Right cardiac atrium (tissue), 5 donors: ENCODE measurements around the gene SBK3. TPM values are rescaled to one million over a fixed set of nuclear protein-coding genes. Genes with fewer than 3 reads are reported as not detected.
A peak's percentile ranks its signal among the peaks of the same experiment; 100 is the strongest.
"Not testable (repeated sequence)": the region's sequence is repeated elsewhere in the genome, so short reads cannot be mapped to it uniquely, and the experiment has no call there.

ENCODE experiments used
- ATAC-seq, 2 donors: fragments of 200-7000 bp; cut with Tn5 transposase; one replicate each; pipeline versions ENCODE4 v1.8.0 to v1.9.1; 2020; ENCODE audit warnings: moderate library complexity in 2 of 2, mild to moderate bottlenecking in 1 of 2
- DNase-seq, 3 donors: peaks; one replicate each; pipeline ENCODE4 v3.0.0-alpha.2; 2020
- H3K27ac ChIP-seq: one replicate; pipeline ENCODE4 v1.5.1; 2013; ENCODE audit warnings: mild to moderate bottlenecking, low read length, control low read depth, moderate library complexity
- H3K27me3 ChIP-seq: one replicate; pipeline ENCODE4 v1.6.1; 2013; ENCODE audit not compliant: control insufficient read depth, insufficient read depth
- H3K4me1 ChIP-seq: one replicate; pipeline ENCODE4 v1.6.1; 2013; ENCODE audit warnings: low read length; ENCODE audit not compliant: control insufficient read depth, insufficient read depth
- H3K4me3 ChIP-seq: one replicate; pipeline ENCODE4 v1.5.1; 2013; ENCODE audit warnings: low read length, control low read depth
- H3K9me3 ChIP-seq: one replicate; pipeline ENCODE4 v1.6.1; 2013; ENCODE audit warnings: low read length; ENCODE audit not compliant: control insufficient read depth
- WGBS: extraction: QIAGEN DNeasy Blood & Tissue Kit; methylation state at CpG from one replicate; pipeline ENCODE4 v1.1.7; 2013; 5-methylcytosine and 5-hydroxymethylcytosine counted together
- intact Hi-C, 4 donors: fragments of 100-400 bp; cut with DNase I; formaldehyde crosslinking; loops; one replicate each; pipeline versions ENCODE4 v1.11.0 to v1.14.0; 2022 to 2023
- polyA plus RNA-seq: library from polyadenylated mRNA; stranded (reverse); fragments of 200-250 nt; gene quantifications from one replicate; pipeline ENCODE4 v1.2.3, GENCODE V29; 2013
- total RNA-seq, 4 donors: library from RNA; stranded (reverse); fragmentation: NEBNext Ultra II Directional; extraction: Animal tissue kit (Norgen Biotek cat#: 25700); gene quantifications; one replicate each; pipeline ENCODE4 v1.2.1, GENCODE V29; 2021
- donor health status: healthy with polysubstance abuse.
- donor health status: DM: no; HTN: yes; CAD: no.
- donor health status: DM: no; HTN: no; CAD: no.
- donor health status: DM: no; HTN: yes; CAD: no; lungs with severe emphysema.
- donor health status: DM: yes; HTN: yes; CAD: no.

The SBK3 gene
- total and polyA plus RNA-seq, 5 donors = 80.3 to 211 (median 103) TPM

DNA sequence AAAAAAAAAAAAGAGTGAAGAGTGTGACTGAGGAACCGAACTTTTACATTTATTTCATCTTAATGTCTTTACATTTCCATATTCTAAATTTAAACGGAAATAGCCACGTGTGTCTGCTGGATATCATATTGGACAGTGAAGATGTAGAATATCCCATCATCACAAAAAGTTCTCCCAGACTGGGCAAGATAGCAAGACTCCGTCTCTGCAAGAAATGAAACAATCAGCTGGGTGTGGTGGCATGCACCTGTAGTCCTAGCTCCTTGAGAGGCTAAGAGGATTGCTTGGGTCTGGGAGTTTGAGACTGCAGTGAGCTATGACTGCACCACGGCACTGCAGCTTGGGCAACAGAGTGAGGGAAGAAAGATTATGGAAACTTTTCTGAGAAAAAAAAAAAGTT is 31.4 kb upstream of the SBK3 start:
- DNase-seq (peak in 1 of 3 donors; percentile 3), ATAC-seq (no peak)
- no peak overlapping the region for H3K4me3 ChIP-seq
- H3K9me3 ChIP-seq = no peaks in the 10 kb centered on the region
- H3K4me1 ChIP-seq = peaks cover 5% of the 10 kb centered on the region
- whole genome bisulfite sequencing = 86% methylated on average over 5 of the region's 5 CpGs
- intact Hi-C loops = no loop called here
- H3K27ac ChIP-seq = no peak overlapping the region
- H3K27me3 ChIP-seq = no peaks in the 10 kb centered on the region

DNA sequence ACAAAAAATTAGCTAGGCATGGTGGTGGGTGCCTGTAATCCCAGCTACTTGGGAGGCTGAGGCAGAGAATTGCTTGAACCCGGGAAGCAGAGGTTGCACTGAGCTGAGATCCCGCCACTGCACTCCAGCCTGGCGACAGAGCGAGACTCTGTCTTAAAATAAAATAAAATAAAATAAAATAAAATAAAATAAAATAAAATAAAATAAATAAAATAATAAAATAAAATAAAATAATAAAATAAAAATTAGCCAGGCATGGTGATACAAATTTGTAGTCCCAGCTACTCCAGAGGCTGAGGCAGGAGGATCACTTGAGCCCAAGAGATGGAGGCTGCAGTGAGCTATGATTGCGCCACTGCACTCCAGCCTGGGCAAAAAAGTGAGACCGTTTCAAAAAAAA is 28.6 kb upstream of the SBK3 start:
- intact Hi-C loops, H3K27ac ChIP-seq, H3K9me3 ChIP-seq, ATAC-seq, H3K27me3 ChIP-seq, H3K4me1 ChIP-seq, H3K4me3 ChIP-seq: not testable (repeated sequence)
- peak in 1 of 3 donors; percentile 2 for DNase-seq
- 94% methylated on average over 6 of the region's 6 CpGs for WGBS

DNA sequence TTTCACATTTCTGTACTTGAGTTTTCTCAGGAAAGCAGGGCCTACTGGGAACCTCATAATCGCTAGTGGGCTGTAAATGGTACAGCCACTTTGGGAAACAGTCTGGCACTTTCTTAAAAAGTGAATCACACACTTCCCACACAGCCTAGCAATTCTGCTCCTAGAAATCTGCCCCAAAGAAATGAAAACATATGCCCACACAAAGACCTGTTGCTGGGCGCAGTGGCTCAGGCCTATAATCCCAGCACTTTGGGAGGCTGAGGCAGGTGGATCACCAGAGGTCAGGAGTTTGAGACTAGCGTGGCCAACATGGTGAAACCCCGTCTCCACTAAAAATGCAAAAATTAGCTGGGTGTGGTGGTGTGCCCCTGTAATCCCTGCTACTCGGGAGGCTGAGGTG is 24.1 kb upstream of the SBK3 start:
- DNase-seq, H3K9me3 ChIP-seq, intact Hi-C loops, H3K27me3 ChIP-seq, H3K4me3 ChIP-seq, H3K27ac ChIP-seq, ATAC-seq, H3K4me1 ChIP-seq: not testable (repeated sequence)
- 92% methylated on average over 5 of the region's 5 CpGs for WGBS

DNA sequence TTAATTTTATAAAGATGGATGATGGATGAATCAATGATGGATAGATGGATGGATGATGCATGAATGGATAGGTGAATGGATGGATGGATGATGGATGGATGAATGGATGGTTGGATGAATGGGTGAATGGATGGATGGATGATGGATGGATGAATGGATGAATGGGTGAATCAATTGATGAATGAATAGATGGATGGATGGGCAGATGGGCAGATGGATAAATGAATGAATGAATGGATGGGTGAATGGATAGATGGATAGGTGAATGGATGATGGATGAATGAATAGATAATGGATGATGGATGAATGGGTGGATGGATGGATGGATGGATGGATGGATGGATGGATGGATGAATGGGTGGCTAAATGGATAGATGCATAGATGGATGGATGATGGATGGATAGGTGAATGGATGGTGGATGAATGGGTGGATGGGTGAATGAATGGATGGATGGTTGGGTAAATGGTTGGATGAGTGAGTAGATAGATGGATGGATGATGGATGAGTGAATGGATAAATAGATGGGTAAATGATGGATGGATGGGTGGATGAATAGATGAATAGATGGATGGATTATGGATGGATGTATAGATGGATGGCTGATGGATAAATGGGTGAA is 22.5 kb upstream of the SBK3 start:
- ATAC-seq (no peak), DNase-seq (no peak)
- no peaks in the 10 kb centered on the region for H3K9me3 ChIP-seq
- intact Hi-C loops = no loop called here
- no peak overlapping the region for H3K4me3 ChIP-seq
- no peaks in the 10 kb centered on the region for H3K27me3 ChIP-seq
- no peak overlapping the region for H3K27ac ChIP-seq
- H3K4me1 ChIP-seq = no peaks in the 10 kb centered on the region

DNA sequence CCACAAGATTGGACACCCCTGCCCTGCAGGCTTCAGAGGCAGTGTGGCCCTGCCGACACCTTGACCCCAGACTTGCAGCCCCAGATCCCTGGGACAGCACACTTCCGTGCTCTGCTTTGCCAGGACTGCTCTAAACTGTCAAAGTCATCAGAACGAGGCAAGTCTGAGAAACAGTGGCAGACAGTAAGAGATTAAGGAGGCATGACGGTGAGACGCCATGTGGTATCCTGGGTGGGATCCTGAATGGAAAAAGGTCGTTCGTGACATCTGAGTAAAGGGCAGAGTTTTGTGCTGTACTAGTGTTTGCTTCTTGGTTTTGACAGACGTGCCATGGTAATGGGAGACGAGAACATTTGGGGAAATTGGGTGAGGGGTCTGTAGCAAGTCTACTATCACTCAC is 21.5 kb upstream of the SBK3 start:
- 34% methylated on average over 9 of the region's 9 CpGs for WGBS
- no peak for ATAC-seq
- Histone ChIP-seq H3K4me1 (no peaks in the 10 kb centered on the region), H3K27ac (no peak overlapping the region), H3K4me3 (no peak overlapping the region), H3K27me3 (no peaks in the 10 kb centered on the region), H3K9me3 (no peaks in the 10 kb centered on the region)
- peak in 1 of 3 donors; percentile 22 for DNase-seq
- intact Hi-C loops = no loop called here

DNA sequence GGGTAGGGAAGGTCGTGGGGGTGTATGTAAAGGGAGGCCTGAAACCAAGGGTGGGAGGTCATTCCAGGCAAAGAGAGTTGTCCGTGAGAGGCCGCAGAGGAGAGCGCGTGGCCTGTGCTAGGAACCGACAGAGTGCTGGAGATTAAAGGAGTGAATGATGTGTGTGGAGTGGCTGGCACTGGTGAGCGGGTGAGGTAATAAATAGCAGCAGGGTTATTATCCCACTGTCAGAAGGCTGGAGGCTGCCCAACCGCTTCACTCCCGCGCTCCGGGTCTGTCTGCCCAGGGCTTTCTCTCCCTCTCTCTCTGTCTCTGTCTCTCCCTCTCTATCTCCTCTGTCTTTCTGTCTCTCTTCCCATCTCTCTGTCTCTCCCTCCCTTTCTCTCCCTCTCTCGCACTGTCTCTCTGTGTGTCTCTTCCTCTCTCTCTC is 17.9 kb upstream of the SBK3 start:
- Histone ChIP-seq H3K4me3 (no peak overlapping the region), H3K4me1 (no peaks in the 10 kb centered on the region), H3K27ac (peak overlapping the region; percentile 77), H3K9me3 (no peaks in the 10 kb centered on the region), H3K27me3 (no peaks in the 10 kb centered on the region)
- intact Hi-C loops = no loop called here
- 30% methylated on average over 12 of the region's 12 CpGs for WGBS
- peak; percentile 59 to 83 (median 83) for DNase-seq
- ATAC-seq = peak; percentile 88 to 91

DNA sequence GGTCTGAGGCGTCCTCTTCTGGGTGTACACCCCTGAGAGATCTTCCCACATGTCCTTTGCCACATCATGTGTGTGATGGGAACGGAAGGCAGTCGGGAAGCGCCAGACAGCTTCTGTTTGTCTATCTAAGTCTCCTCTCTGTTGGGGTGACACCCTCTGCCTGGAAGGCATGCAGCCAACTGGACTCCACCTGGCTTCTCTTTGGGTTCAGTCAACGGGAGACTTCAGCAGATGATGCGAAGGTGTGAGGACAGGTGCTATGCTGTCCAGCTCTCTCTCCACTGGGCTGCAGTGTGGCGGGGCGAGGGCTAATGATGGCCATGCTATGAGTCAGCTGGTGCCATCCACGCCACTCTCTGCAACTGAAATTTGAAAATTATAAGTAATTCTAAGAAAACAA is 14.3 kb upstream of the SBK3 start:
- no peaks in the 10 kb centered on the region for H3K9me3 ChIP-seq
- H3K27ac ChIP-seq = no peak overlapping the region
- WGBS = 77% methylated on average over 9 of the region's 9 CpGs
- H3K4me1 ChIP-seq = no peaks in the 10 kb centered on the region
- no peaks in the 10 kb centered on the region for H3K27me3 ChIP-seq
- DNase-seq (peak in 2 of 3 donors; percentile 13 to 30), ATAC-seq (no peak)
- intact Hi-C loops = no loop called here
- no peak overlapping the region for H3K4me3 ChIP-seq

DNA sequence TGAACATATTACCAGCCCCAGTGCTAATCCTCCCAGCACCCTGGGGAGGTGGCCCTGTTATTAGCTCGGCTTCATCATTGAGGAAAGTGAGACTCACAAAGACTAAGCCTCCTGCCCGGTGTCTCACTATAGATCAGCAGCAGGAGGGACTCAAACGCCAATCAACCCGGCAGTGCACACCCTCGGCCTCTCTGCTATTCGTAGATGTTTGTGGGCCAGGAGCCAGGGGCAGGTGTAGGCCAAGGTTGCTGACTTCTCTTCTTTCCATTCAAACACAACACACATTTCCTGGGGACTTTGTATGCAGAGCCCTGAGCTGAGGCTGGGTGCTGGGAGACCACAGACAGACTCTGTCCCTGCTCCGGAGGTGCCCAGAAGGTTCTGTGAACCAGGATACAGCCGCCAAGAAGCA is 9.4 kb upstream of the SBK3 start:
- no peaks in the 10 kb centered on the region for H3K27me3 ChIP-seq
- ATAC-seq = no peak
- H3K4me1 ChIP-seq = no peaks in the 10 kb centered on the region
- DNase-seq = peak in 1 of 3 donors; percentile 3
- WGBS = 75% methylated on average over 8 of the region's 8 CpGs
- H3K4me3 ChIP-seq = no peak overlapping the region
- intact Hi-C loops = no loop called here
- H3K9me3 ChIP-seq = no peaks in the 10 kb centered on the region
- H3K27ac ChIP-seq = no peak overlapping the region

DNA sequence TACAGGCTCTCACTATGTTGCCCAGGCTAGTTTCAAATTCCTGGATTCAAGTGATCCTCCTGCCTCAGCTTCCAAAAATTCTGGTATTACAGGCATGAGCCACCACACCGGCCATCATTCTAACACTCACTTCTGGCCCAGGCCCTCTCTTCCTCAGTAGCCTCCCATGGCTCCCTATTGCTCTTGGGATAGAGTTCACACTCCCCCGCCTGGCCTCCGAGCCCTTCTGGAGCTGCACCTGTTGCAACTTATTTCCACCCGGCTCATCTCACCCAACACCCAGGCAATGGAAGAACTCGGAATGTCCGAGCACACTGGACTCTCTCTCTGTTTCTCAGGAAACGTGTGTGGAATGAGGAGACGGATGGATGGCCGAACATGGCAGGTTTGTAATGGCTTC is 9.0 kb upstream of the SBK3 start:
- H3K27me3 ChIP-seq = no peaks in the 10 kb centered on the region
- DNase-seq (peak in 1 of 3 donors; percentile 11), ATAC-seq (no peak)
- H3K9me3 ChIP-seq = no peaks in the 10 kb centered on the region
- H3K4me3 ChIP-seq = no peak overlapping the region
- no peak overlapping the region for H3K27ac ChIP-seq
- no peaks in the 10 kb centered on the region for H3K4me1 ChIP-seq
- WGBS = 87% methylated on average over 9 of the region's 9 CpGs
- intact Hi-C loops = no loop called here

DNA sequence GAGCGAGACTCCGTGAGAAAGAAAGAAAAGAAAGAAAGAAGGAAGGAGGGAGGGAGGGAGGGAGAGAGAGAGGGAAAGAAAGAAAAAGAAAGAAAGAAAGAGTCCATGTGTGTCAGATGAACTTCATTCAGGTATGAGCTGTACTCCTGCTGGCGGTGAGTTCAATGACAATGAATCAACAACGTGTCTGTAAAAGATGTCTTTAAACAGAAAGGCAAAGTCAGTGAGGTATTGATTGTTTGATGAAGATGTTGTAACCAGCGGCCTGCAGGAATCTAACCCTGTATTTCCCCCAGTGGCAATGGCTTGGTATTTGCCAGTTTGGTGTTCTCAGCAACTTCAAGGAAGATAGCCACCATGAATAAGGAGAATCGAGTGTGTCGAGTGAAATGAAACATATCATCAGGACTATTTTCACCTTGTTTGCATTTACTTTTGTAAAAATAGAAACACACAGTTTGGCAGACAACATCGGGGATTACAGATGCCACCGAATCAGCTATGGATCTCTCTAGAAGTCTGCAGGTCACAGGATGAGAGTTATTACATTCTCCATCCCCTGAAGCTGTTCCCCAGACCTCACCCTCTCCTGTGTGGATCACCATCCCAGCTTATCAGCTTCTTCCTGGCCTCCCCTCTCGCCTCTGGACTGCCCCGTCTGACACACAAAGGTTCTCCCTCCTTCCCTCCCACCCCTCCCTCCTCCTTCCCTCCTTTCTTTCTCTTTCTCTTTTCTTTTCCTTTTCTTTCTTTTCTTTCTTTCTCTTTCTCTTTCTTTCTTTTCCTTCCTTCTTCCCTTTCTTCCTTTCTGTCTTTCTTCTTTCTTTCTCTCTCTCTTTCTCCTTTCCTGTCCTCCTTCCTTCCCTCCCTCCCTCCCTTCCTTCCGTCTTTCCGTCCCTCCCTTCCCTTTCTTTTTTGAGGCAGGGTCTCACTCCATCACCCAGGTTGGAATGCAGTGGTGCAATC is 8.2 kb upstream of the SBK3 start:
- DNase-seq = peak in 1 of 3 donors; percentile 4
- 55% methylated on average over 13 of the region's 13 CpGs for WGBS
- no peak overlapping the region for H3K27ac ChIP-seq
- intact Hi-C loops = no loop called here
- H3K27me3 ChIP-seq = no peaks in the 10 kb centered on the region
- H3K9me3 ChIP-seq = no peaks in the 10 kb centered on the region
- H3K4me1 ChIP-seq = no peaks in the 10 kb centered on the region
- no peak overlapping the region for H3K4me3 ChIP-seq
- ATAC-seq = no peak

DNA sequence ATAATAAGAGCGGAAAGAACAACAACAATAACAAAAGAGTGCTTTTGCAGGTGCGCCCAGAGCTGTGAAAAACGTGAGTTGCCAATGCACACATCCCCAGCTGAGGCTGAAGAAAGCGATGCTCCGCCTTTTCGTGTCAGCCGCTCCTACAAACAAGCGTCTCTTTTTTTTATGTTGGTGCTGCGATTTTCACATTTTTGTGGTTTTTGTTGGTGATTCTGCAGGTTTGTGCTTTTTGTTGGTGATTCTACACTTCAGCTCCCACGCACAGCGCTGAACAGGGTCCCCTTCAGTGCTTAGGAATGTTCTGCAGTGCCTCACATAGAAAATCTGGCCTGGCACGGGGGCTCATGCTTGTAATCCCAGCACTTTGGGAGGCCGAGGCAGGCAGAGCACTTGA is 7.3 kb upstream of the SBK3 start:
- H3K4me1 ChIP-seq = no peaks in the 10 kb centered on the region
- 67% methylated on average over 13 of the region's 13 CpGs for WGBS
- no peaks in the 10 kb centered on the region for H3K27me3 ChIP-seq
- H3K9me3 ChIP-seq = no peaks in the 10 kb centered on the region
- H3K27ac ChIP-seq = no peak overlapping the region
- H3K4me3 ChIP-seq = no peak overlapping the region
- intact Hi-C loops = no loop called here
- peak in 1 of 3 donors; percentile 40 for DNase-seq
- ATAC-seq = no peak
